ENCODE results near the gene OR6X1. TPM values are rescaled to one million over a fixed set of nuclear protein-coding genes. Genes with fewer than 3 reads are reported as not detected.
A peak's percentile ranks its signal among the peaks of the same experiment; 100 is the strongest.
"Not testable (repeated sequence)": the region's sequence is repeated elsewhere in the genome, so short reads cannot be mapped to it uniquely, and the experiment has no call there.

The OR6X1 gene
- total RNA-seq, 2 experiments from 2014 or later: not detected

DNA sequence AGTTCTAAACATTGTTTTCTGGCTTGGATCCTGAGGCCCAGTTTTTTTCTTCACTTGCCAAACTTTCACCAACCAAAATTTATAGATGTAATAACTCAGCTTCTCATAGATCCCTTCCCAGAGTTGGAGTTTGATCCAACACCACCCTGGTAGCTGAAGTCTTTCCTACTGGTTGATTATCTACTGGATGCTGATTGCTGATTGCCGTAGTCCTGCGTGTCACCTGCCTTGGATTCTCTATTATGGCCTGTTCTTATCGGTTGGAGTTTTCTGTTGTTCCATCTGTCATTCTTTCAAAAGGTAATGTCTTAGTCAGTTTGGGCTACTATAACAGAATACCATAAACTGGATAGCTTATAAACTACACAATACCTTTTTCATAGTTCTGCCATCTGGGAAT lies 17.3 kb upstream of the OR6X1 start:
- DNase-seq: no peak
- H3K9me3 Mint-ChIP-seq: no peaks in the 10 kb centered on the region
- H3K4me3 Mint-ChIP-seq: no peak overlapping the region
- H3K4me1 Mint-ChIP-seq: no peaks in the 10 kb centered on the region
- no peaks in the 10 kb centered on the region for H3K36me3 Mint-ChIP-seq
- H3K27me3 Mint-ChIP-seq: peaks cover 7% of the 10 kb centered on the region
- H3K27ac Mint-ChIP-seq: no peak overlapping the region

GRCh38 chr11:123770712-123771111 lies 16.4 kb upstream of the OR6X1 start:
- peaks cover 7% of the 10 kb centered on the region for H3K27me3 Mint-ChIP-seq
- H3K4me3 Mint-ChIP-seq: no peak overlapping the region
- H3K27ac Mint-ChIP-seq: no peak overlapping the region
- no peak for DNase-seq
- H3K36me3 Mint-ChIP-seq: no peaks in the 10 kb centered on the region
- H3K4me1 Mint-ChIP-seq: no peaks in the 10 kb centered on the region
- no peaks in the 10 kb centered on the region for H3K9me3 Mint-ChIP-seq

DNA sequence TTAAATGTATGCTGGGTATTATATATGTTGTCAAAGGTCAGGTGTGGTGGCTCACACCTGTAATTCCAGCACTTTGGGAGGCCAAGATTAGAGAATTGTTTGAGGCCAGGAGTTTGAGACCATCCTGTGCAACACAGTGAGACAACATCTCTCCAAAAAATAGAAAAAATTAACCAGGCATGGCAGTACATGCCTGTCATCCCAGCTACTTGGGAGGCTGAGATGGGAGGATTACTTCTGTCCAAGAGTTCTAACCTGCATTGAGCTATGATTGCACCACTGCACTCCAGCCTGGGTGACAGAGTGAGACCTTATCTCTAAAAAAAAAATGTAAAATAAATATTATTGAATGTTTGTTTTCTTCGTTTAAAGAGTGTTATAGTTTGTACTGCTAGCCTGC lies 11.3 kb upstream of the OR6X1 start:
- H3K27ac Mint-ChIP-seq: no peak overlapping the region
- H3K4me3 Mint-ChIP-seq: no peak overlapping the region
- H3K9me3 Mint-ChIP-seq: peaks cover 18% of the 10 kb centered on the region
- no peak for DNase-seq
- peaks cover 7% of the 10 kb centered on the region for H3K27me3 Mint-ChIP-seq
- no peaks in the 10 kb centered on the region for H3K4me1 Mint-ChIP-seq
- peaks cover 2% of the 10 kb centered on the region for H3K36me3 Mint-ChIP-seq

GRCh38 chr11:123762422-123762821 lies 8.1 kb upstream of the OR6X1 start:
- Mint-ChIP-seq H3K4me1 (no peaks in the 10 kb centered on the region), H3K4me3 (no peak overlapping the region), H3K9me3 (peaks cover 18% of the 10 kb centered on the region), H3K36me3 (peaks cover 2% of the 10 kb centered on the region), H3K27me3 (peaks cover 4% of the 10 kb centered on the region), H3K27ac (no peak overlapping the region)
- no peak for DNase-seq

- DNase-seq: no peak
- Mint-ChIP-seq H3K4me1 (no peaks in the 10 kb centered on the region), H3K27me3 (peaks cover 4% of the 10 kb centered on the region), H3K9me3 (peaks cover 18% of the 10 kb centered on the region), H3K36me3 (peaks cover 2% of the 10 kb centered on the region), H3K4me3 (no peak overlapping the region), H3K27ac (no peak overlapping the region)
These were observed 6.6 kb upstream of the OR6X1 start for GRCh38 chr11:123760894-123761293.

GRCh38 chr11:123757976-123758375 lies 3.7 kb upstream of the OR6X1 start:
- Mint-ChIP-seq H3K4me3 (no peak overlapping the region), H3K36me3 (peaks cover 2% of the 10 kb centered on the region), H3K9me3 (peaks cover 10% of the 10 kb centered on the region), H3K27me3 (peaks cover 8% of the 10 kb centered on the region), H3K27ac (no peak overlapping the region), H3K4me1 (no peaks in the 10 kb centered on the region)
- DNase-seq: no peak

GRCh38 chr11:123755813-123756212 lies 1.5 kb upstream of the OR6X1 start:
- no peak overlapping the region for H3K27ac Mint-ChIP-seq
- no peak for DNase-seq
- H3K9me3 Mint-ChIP-seq: no peaks in the 10 kb centered on the region
- H3K36me3 Mint-ChIP-seq: no peaks in the 10 kb centered on the region
- H3K27me3 Mint-ChIP-seq: peaks cover 13% of the 10 kb centered on the region
- H3K4me3 Mint-ChIP-seq: no peak overlapping the region
- no peaks in the 10 kb centered on the region for H3K4me1 Mint-ChIP-seq

GRCh38 chr11:123755344-123755743 lies 1.0 kb upstream of the OR6X1 start:
- no peak for DNase-seq
- no peaks in the 10 kb centered on the region for H3K4me1 Mint-ChIP-seq
- no peak overlapping the region for H3K27ac Mint-ChIP-seq
- H3K9me3 Mint-ChIP-seq: no peaks in the 10 kb centered on the region
- H3K36me3 Mint-ChIP-seq: no peaks in the 10 kb centered on the region
- peaks cover 14% of the 10 kb centered on the region for H3K27me3 Mint-ChIP-seq
- no peak overlapping the region for H3K4me3 Mint-ChIP-seq

DNA sequence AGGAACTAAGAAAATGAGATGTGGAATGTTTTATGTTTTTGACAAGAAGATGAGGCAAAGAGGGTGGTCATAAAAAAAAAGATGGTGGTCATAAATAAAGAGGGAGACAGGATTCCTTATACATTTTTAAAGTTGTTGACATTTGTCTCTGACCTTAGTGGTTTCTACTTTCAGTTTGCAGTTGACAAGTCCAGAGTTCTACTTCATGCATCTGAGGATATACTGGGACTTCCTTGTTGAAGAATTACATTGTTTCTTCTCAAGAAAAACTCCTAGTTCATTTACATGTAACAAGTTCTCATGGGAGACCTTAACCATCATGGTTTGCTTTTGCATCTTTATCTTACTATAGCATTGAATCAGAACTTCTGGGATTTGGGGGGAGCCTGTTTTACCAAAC lies 1.2 kb downstream of the OR6X1 start:
- H3K4me1 Mint-ChIP-seq: no peaks in the 10 kb centered on the region
- H3K4me3 Mint-ChIP-seq: no peak overlapping the region
- H3K9me3 Mint-ChIP-seq: no peaks in the 10 kb centered on the region

GRCh38 chr11:123751781-123752180 lies 2.5 kb downstream of the OR6X1 start:
- Mint-ChIP-seq H3K27me3 (peaks cover 29% of the 10 kb centered on the region), H3K4me3 (no peak overlapping the region), H3K27ac (no peak overlapping the region), H3K4me1 (no peaks in the 10 kb centered on the region), H3K36me3 (no peaks in the 10 kb centered on the region), H3K9me3 (no peaks in the 10 kb centered on the region)
- DNase-seq: no peak

More for the DNA sequence above, 1.2 kb downstream of the OR6X1 start:
- no peak overlapping the region for H3K27ac Mint-ChIP-seq
- DNase-seq: no peak
- H3K27me3 Mint-ChIP-seq: peaks cover 21% of the 10 kb centered on the region
- no peaks in the 10 kb centered on the region for H3K36me3 Mint-ChIP-seq

DNA sequence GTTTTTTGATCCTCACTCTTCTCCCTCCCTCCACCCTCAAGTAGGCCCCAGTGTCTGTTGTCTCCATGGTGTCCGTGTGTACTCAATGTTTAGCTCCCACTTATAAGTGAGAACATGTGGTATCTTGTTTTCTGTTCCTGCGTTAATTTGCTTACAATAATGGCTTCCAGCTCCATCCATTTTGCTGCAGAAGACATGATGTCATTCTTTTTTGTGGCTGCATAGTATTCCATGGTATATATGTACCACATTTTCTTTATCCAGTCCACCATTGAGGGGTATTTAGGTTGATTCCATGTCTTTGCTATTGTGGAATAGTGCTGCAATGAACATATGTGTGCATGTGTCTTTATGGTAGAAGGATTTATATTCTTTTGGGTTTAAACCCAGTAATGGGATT lies 6.0 kb downstream of the OR6X1 start:
- not testable (repeated sequence) for H3K9me3 Mint-ChIP-seq, DNase-seq, H3K27ac Mint-ChIP-seq, H3K36me3 Mint-ChIP-seq, H3K4me1 Mint-ChIP-seq, H3K4me3 Mint-ChIP-seq
- H3K27me3 Mint-ChIP-seq: peaks cover 26% of the 10 kb centered on the region

DNA sequence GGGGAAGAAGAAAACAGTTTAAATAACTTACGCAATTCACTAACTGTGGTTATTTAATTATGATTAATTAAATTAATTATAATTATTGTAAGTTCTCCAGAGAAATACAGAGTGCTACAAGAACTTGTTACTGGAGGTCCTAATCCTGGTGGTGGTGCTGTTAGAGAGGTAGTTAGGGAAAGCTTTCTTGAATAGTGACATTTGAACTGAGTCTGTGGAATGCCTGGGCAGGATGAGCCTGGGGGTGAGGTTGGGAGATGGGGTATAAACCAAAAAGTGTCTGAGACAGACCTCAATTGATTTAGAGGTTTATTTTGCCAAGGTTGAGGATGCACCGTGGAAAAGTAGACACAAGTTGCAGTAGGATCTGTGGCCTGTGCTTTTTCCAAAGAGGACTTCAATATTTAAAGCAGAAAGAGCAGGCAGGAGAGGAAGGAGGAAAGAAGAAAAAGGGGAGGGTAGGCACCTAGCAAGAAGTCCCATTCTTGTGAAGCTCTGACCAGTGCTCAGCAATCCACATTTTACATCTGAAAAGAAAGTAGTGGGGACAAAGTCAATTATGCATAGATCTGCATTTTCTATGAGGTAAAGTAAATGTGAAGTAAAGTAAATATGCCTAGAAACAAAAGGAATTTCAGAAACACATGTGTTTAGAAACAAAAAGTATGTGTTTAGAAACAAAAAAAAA lies 8.4 kb downstream of the OR6X1 start:
- H3K4me3 Mint-ChIP-seq: no peak overlapping the region
- H3K27ac Mint-ChIP-seq: no peak overlapping the region
- no peaks in the 10 kb centered on the region for H3K36me3 Mint-ChIP-seq
- no peaks in the 10 kb centered on the region for H3K9me3 Mint-ChIP-seq
- H3K27me3 Mint-ChIP-seq: peaks cover 21% of the 10 kb centered on the region
- DNase-seq: no peak
- H3K4me1 Mint-ChIP-seq: peaks cover 5% of the 10 kb centered on the region

DNA sequence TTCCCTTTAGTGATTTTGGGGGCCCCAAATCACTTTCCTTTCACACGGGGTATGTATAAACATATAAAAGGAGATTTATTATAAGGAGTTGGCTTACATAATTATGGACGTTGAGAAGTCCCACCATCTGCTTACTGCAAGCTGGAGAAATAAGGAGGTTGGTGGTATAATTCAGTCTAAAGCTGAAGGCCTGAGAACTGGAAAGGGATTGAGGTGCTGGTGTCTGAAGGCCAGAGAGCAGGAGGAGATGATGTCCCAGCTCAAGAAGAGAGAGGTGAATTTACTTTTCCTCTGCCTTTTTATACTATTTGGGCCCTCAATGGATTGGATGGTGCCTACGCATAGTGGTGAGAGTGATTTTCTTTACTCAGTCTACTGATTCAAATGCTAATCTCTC lies 11.6 kb downstream of the OR6X1 start:
- H3K36me3 Mint-ChIP-seq: peaks cover 10% of the 10 kb centered on the region
- H3K4me3 Mint-ChIP-seq: peak overlapping the region; percentile 98
- H3K4me1 Mint-ChIP-seq: peaks cover 24% of the 10 kb centered on the region
- no peak for DNase-seq
- H3K27me3 Mint-ChIP-seq: peaks cover 4% of the 10 kb centered on the region
- H3K27ac Mint-ChIP-seq: no peak overlapping the region
- H3K9me3 Mint-ChIP-seq: no peaks in the 10 kb centered on the region

DNA sequence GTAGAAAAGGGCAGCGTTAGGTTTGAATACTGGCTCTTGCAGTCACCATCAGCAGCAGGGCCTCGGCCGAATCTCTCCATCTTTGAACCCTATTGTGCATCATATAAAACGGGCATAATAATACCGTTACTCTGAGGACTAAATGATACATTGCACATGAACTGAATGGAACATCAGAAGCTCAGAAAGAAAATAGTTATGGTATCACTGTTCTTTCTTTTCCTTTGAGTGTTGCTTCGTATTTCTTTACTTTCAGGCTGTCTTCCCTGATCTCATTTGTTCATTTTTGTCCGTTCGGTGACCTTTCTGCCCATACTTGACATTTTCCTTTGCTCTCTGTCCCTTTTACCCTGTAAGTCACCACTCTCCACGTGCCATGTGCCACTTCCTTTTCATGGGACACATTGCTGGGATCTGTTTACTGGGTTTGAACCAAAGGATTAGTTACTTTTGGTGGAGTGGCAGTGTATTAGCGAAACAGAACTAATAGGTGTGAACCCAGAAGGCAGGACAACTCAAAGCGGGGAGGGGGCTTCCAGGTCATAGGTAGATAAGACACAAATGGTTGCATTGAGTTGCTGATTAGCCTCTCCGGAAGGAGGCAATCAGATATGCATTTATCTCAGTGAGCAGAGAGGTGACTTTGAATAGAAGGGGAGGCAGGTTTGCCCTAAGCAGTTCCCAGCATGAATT lies 12.1 kb downstream of the OR6X1 start:
- H3K4me1 Mint-ChIP-seq: peaks cover 27% of the 10 kb centered on the region
- H3K27ac Mint-ChIP-seq: peak overlapping the region; percentile 91
- peak overlapping the region; percentile 98 for H3K4me3 Mint-ChIP-seq
- H3K9me3 Mint-ChIP-seq: no peaks in the 10 kb centered on the region
- no peak for DNase-seq
- H3K36me3 Mint-ChIP-seq: peaks cover 16% of the 10 kb centered on the region
- H3K27me3 Mint-ChIP-seq: peaks cover 1% of the 10 kb centered on the region

DNA sequence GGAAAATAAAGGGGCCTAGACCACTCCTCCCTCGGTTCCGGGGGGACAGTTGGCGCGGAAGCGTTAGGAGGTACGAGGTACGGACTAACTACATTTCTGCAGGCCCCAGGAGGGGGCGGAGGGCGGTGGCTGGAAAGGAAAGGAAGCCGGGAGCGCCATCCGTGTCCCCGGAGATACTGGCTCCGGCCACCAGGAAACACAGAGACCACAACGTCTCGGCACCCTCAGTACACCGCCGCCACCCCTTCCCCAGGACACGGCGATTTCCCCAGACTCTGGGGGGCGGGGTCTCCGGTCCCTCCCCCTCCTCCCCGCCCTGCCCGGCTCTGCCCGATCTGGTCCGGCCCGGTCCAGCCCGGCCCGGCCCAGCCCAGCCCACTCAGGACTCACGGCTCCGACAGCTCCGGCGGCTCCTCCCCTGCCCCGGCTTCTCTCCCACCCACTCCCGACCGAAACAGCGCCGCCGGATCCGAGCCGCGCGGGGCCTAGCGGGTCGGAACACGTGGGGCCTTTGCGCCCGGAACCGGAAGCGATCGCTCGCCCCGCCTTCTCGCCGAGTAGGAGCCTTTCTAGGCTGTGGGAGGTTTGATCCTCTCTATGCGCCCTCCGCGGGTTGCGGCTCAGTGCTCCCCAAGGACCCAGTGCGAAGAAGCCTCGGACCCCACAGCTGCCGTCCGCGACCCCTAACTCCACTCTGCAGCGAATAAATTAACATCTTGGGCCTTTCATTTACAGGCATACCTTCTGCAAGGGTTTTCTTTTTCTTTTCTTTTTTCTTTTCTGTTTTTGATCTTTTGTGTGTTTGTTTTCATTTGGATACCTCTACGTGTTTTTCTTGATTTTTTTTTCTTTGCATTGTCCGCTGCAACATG lies 12.9 kb downstream of the OR6X1 start, which contains the start of gene ZNF202:
ZNF202 (minus strand) TSS at position 502 of the 872 bp plus-strand sequence. CDS start 10,772 bp downstream, outside the sequence.
- H3K4me1 Mint-ChIP-seq: peaks cover 27% of the 10 kb centered on the region
- H3K4me3 Mint-ChIP-seq: peak within 1 kb of the TSS; percentile 98
- H3K9me3 Mint-ChIP-seq: no peaks in the 10 kb centered on the region
- peaks cover 18% of the 10 kb centered on the region for H3K36me3 Mint-ChIP-seq
- H3K27me3 Mint-ChIP-seq: no peaks in the 10 kb centered on the region
- peak within 1 kb of the TSS; percentile 91 for H3K27ac Mint-ChIP-seq
- peak; percentile 92 for DNase-seq

All from activated naive CD8-positive, alpha-beta T cell treated with anti-CD3 and anti-CD28 coated beads for 36 hours (primary cell).